ENCODE results near the gene CHDH.

CHDH gene

DNA sequence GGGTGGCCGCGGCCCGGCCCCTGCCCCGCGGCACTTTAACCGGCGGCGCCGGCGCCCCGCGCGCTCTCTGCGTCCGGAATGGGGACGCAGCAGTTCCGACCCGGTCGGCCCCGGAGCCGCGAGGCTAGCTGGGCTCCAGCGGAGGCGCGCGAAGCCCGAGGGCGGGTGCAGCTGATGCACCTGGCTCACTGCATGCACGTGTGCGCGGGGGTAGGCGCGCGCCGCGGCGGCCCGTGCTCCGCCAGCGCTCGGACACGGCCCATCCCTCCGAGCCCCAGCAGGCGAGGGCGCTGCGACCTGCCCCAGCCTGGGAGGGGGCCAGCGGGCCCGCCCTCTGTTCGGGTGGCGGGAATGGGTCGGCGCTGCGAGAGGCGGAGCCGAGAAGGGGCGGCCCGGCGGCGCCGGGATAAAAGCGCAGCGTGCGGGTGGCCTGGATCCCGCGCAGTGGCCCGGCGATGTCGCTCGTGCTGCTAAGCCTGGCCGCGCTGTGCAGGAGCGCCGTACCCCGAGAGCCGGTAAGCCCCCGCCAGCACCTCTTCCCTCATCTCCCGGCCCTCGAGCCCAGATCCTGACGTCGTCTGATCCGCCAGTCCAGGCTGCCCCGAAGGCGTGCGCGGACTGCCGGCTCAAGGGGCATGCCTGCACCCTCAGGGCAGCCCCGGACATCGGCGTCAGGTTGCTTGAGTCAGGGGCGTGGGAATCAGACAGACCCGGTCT lies at the start of gene CHDH, which contains the start of gene IL17RB:
TSS of gene CHDH (minus strand) at position 286 of the 717 bp plus-strand sequence. CDS start 22,411 bp downstream, outside the sequence.
TSS of gene IL17RB (plus strand) at position 435 of the 717 bp plus-strand sequence. CDS start at position 456, 21 bp downstream.
- peak; percentile 48 for DNase-seq

DNA sequence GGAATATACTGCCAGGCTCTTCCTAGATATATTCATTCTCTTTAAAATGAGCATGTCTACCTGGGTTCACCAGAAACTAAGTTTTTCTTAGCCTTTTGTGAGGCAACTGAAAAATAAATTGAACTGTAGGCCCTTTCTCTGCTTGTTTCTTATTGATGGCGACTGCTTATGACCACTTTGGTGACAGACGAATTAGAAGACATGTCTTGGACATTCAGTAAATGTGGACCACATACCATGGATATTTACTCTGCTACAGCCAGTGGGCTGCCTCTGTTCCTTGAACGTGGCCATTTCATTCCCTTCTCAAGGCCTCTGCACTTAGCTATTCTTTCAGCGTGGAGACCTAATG lies 46.0 kb upstream of the CHDH start:
- DNase-seq, result no peak

DNA sequence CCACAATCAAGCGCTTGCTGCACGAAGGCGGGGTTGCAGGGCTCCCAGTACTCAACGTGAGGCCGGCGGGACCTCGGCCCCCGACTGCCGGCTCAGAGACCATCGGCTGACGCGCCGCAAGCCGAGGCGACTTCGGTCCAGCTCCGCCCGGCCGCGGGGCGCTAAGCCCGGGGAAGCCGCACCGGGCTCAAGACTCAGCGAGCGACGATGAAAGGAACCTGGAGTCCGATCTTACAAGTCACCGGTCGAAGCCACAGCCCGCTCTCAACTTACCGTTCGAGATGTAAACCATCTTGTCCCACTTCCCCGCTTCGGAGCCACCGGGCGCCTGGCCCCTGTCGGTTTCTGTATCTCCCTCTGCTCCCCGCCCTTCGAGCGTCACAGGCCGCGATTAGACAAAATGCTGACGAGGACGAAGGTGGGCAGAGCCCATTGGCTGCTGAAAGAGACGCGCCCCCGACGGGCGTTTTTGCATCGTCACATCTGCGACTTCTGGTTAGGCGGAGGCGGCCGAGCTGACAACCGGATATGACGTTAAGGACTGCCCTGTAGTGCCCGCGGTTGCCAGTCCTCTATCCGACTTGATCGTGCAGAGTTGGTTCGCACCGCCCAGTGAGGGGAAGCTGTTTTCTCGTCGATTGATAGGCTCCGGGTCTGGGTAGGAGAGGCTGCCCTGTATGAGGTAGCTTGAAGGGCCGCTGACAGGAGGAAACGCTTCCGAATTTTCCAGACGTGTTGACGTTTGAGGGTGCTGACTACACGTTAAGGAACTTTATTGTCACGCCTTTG lies 45.5 kb upstream of the CHDH start, which contains the start of gene SELENOK:
TSS of gene SELENOK (minus strand) at position 363 of the 789 bp plus-strand sequence.
- DNase-seq, result peak; percentile 94

- peak; percentile 22 for DNase-seq
Measured at GRCh38 chr3:53890726-53891475, 44.7 kb upstream of the CHDH start.

- DNase-seq, result no peak
Measured at GRCh38 chr3:53888232-53888631, 42.0 kb upstream of the CHDH start.

DNA sequence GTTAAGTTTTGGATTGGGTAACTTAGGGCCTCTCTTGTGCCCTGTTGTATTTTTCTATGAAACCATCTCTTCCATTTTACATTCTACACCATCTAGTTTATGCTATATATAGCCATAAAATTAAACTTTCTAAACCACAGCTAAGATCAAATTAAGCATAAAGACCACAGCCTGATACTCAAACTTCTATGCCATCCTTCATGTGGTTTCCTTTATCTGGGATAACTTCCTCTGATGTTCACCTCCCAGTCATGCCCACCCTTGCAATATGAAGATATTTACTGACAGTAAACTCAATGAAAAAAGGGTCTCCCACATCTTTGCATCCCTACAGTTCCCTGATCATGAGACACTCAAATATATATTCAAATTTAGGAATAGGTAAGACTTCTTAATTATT lies 41.2 kb upstream of the CHDH start:
- no peak for DNase-seq

DNA sequence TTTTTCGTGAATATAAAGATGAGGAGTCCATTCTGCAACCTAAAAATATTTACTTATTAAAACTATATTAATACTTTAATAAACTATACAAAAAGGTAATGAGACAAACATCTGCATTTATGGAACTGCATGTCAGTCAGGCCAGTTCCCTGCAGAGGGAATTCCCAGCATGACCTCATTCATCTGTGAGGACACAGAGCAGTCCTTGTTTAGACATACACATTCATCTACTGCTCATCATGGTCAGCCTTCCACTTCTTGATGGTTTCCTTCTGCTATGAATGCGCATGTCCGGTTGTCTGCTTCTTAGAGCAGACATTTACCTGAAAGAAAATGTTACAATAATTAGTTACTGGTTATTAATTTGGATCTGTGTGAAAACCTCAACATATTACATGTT lies 39.0 kb upstream of the CHDH start:
- DNase-seq, result no peak

DNA sequence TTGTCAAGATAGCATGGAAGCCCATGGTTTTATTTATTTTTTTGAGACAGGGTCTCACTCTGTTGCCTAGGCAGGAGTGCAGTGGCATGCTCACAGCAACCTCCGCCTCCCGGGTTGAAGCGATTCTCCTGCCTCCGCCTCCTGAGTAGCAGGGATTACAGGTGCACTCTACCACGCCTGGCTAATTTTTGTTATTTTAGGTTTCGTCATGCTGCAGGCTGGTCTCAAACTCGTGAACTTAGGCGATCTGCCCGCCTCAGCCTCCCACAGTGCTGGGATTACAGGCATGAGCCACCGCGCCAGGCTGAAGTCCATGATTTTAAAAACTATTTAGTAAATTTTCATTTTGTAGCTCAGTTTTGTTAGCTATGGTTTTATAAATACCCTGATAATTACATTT lies 38.4 kb upstream of the CHDH start:
- DNase-seq, result no peak

GRCh38 chr3:53883008-53883407 lies 36.8 kb upstream of the CHDH start:
- no peak for DNase-seq

DNA sequence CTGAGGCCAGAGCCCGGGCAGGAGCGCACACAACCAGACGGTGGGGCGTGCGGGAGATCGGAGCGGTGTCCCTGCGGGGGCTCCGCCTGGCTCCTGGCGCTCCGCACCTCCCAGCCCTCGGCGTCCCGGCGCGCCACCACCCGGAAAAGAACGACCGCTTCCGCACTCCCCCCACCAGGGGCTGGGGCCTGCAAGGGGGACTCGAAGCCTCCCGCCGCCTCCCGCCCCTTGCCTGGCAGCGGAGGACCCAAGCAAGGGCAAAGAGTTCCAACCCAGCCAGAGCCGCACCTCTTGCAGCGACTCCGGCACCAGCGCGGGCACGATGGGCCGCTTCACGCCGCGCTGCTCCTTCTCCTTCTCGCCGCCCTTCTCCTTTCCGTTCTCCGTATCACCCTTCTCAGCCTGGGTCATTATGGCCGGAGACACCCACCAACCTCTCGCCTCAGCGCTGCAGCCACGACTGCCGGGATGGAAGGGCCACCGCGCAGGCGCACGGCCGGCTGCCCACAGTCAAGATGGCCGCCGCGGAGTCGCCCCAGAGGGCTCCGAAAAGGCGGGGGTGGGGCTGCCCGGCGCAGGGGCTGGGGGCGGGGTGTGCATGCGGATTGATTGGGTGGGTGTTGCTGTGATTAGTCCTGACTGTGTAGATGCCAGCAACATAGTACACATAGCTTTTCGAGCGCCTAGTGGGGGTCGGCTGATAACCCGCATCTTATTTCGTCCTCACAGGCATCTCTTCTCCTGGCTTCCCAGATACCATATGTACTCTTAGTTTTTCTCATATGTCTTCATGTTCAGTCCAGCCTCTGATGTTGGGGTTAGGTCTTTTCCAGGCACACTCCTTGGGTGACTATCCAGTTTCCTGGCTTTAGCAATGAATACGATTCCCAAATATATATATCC lies 35.7 kb upstream of the CHDH start, which contains the start of gene ACTR8:
TSS of gene ACTR8 (minus strand) at position 462 of the 903 bp plus-strand sequence. CDS start at position 411, 51 bp downstream.
- DNase-seq, result peak; percentile 7

DNA sequence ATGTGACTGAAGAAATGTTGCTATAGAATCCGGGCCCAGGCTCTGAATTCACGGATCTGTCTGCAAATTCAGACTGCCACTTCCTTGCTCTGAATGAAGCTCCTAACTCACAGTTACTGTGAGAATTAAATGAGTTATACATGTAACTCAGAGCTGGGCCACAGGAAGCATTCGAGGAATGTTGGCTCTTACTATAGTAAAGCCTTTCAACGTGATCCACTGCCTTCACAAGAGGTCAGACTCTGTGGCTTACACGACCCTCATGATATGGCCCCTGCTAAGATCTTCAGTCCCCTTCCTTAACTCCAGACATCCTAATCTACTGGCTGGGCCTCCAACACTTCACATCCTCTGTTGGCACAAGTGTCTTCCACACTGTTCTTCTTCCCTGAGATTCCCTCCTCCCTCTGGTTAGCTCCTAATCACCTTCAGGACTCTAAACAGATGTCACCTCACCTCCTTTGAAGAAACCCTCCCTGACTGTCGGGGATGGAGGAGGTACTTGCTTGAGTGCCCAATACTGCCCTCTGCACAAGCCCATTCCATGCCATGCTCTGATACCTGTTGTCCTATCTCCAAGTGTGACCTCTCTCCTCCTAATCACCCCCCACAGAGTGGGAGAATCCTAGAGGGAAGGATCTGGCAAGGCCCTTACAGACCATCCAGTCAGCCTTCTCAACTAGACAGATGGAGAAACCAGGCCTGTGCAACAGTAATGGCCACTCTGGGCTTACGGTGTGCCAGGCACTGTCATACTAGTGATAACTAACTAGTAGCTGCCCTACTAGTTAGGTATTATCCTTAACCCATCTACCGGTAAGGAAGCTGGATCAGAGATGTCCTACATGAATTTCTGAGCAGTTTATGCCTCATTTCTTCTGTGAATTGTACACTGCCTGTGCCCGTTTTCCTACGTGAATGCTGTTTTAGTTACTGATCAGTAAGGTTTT lies 34.5 kb upstream of the CHDH start:
- DNase-seq, result no peak

GRCh38 chr3:53865732-53866499 lies 19.7 kb upstream of the CHDH start:
- no peak for DNase-seq

DNA sequence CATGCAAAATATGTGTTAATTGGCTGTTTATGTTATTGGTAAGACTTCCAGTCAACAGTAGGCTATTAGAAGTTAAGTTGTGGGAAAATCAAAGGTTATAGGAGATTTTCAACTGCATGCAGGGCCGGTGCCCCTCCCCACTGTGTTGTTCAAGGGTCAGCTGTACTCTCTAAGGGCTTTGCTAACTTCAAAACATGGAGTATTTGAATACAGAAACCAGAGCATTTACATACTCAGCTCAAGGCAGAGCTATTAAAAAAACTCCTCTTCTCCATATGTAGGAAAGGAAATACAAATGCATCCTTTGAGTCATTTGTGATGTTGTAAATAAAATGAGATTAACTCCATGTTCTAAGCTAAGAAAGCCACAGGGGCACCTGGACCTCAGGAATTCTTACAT lies 16.9 kb upstream of the CHDH start:
- DNase-seq, result no peak

- DNase-seq, result no peak
Measured at GRCh38 chr3:53862241-53862640, 16.0 kb upstream of the CHDH start.

GRCh38 chr3:53860196-53860595 lies 14.0 kb upstream of the CHDH start:
- DNase-seq, result no peak

DNA sequence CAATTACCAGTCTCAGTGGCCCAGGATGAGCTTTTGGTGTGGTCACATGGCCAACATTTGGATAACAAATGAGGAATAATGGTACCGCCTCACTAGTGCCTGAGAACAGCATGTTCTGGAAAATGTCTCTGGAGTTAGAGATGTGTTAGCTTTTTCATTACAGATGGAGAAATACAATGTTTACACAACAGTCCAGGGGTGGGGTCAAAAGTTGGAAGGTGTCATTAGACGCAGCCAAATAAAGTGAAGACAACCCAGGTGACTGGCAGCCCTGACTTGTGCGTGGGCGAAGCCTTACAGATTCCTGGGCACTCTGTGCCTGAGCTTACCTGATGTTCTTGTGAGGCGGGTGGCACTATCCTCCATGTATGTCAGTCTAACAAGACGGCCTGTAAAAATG lies 13.0 kb upstream of the CHDH start:
- no peak for DNase-seq

- no peak for DNase-seq
Measured at GRCh38 chr3:53858096-53858741, 12.0 kb upstream of the CHDH start.

GRCh38 chr3:53856964-53857363 lies 10.7 kb upstream of the CHDH start:
- DNase-seq, result no peak

DNA sequence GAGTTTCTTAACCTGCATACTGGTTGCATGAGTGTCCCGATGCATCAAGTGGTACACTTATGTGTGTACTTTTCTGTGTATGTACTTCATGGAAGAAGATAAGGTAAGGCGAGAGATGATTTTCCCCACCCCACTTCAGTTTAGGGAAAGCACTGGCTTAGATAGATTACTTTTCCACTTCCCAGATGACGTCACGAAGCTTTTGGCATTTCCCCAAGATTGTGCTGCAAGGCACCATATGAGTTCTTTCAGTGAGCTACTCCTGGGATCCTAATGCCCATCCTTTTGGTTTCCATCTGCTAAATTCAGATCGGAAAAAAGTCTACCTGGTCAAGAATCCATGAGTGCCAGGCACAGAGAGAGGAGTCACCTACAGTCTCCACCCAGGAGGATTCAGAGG lies 4.7 kb upstream of the CHDH start:
- DNase-seq, result no peak

- no peak for DNase-seq
Measured at GRCh38 chr3:53849916-53850315, 3.7 kb upstream of the CHDH start.
